Caco-2 (cell line): ENCODE measurements around the gene DDX4. TPM values are rescaled to one million over a fixed set of nuclear protein-coding genes. Genes with fewer than 3 reads are reported as not detected.
"Not testable (repeated sequence)": the region's sequence is repeated elsewhere in the genome, so short reads cannot be mapped to it uniquely, and the experiment has no call there.

Source experiments
- BruUV-seq: library from RNA; stranded (reverse); fragments of 400-500 nt; replicated peaks from 2 replicates; lab custom pipeline; 2021; lab: Mats Ljungman, UMichigan
- CTCF ChIA-PET: fragments of 300-600 bp; sonication (Branson Sonifier 250); formaldehyde crosslinking; loops from one replicate; lab custom pipeline; 2022; ENCODE audit warnings: antibody characterized with exemption; lab: Charles Lee
- POLR2A ChIA-PET: fragments of 300-600 bp; sonication (Branson Sonifier 250); formaldehyde crosslinking; loops from one replicate; lab custom pipeline; 2022; ENCODE audit warnings: antibody characterized with exemption; lab: Charles Lee
- DNase-seq, 2 experiments: peaks; one replicate each; pipeline versions ENCODE4 v3.0.0 to v3.0.0-alpha.2; 2020 to 2022
- H3K27me3 ChIP-seq: replicated peaks from 2 replicates; pipeline ENCODE4 v1.6.0; 2011; ENCODE audit warnings: low read length; ENCODE audit not compliant: control insufficient read depth, insufficient read depth
- H3K36me3 ChIP-seq: 2 replicates; pipeline ENCODE4 v1.5.1; 2011; ENCODE audit warnings: low read length; ENCODE audit not compliant: control insufficient read depth, insufficient read depth
- H3K4me1 ChIP-seq: fragments of 250-450 bp; sonication (Bioruptor Pico); 2 replicates; pipeline ENCODE4 v1.5.1; 2020; ENCODE audit warnings: mild to moderate bottlenecking
- H3K4me3 ChIP-seq: 2 replicates; pipeline ENCODE4 v1.5.1; 2011; ENCODE audit warnings: low read depth, mild to moderate bottlenecking, control low read depth, low read length
- H3K9me3 ChIP-seq: fragments of 250-450 bp; sonication (Bioruptor Pico); 2 replicates; pipeline ENCODE4 v1.5.1; 2020; ENCODE audit warnings: mild to moderate bottlenecking, moderate library complexity
- H3K27ac Mint-ChIP-seq: one replicate; pipeline ENCODE4 v1.8.0; 2022; ENCODE audit warnings: mixed read lengths; ENCODE audit not compliant: unreplicated experiment
- H3K27me3 Mint-ChIP-seq: one replicate; pipeline ENCODE4 v1.8.0; 2022; ENCODE audit warnings: mixed read lengths; ENCODE audit not compliant: insufficient read depth, unreplicated experiment
- H3K36me3 Mint-ChIP-seq: one replicate; pipeline ENCODE4 v1.8.0; 2022; ENCODE audit warnings: mild to moderate bottlenecking, mixed read lengths; ENCODE audit not compliant: insufficient read depth, unreplicated experiment
- H3K4me1 Mint-ChIP-seq: one replicate; pipeline ENCODE4 v1.8.0; 2022; ENCODE audit warnings: low read depth, mixed read lengths; ENCODE audit not compliant: unreplicated experiment
- H3K4me3 Mint-ChIP-seq: one replicate; pipeline ENCODE4 v1.8.0; 2022; ENCODE audit warnings: mild to moderate bottlenecking, moderate library complexity, mixed read lengths; ENCODE audit not compliant: unreplicated experiment
- H3K9me3 Mint-ChIP-seq: one replicate; pipeline ENCODE4 v1.8.0; 2022; ENCODE audit warnings: mixed read lengths; ENCODE audit not compliant: unreplicated experiment
- intact Hi-C: fragments of 100-400 bp; cut with micrococcal nuclease; formaldehyde crosslinking; loops from one replicate; pipeline ENCODE4 v1.10.0; 2022; ENCODE audit not compliant: unreplicated experiment
- total RNA-seq: library from RNA; stranded (reverse); gene quantifications from 2 replicates; pipeline ENCODE4 v1.2.3, GENCODE V29; 2022
- TF ChIP-seq, protein P1 (sequence below), 2 experiments: fragments of 200-600 bp in 1 of 2; IDR thresholded peaks; 1 replicate in 1 of 2; 2 replicates in 1 of 2; pipeline versions ENCODE4 v1.5.1 to v1.8.0; 2011 to 2022; ENCODE audit warnings: antibody characterized with exemption in 1 of 2, control low read depth in 1 of 2, inconsistent platforms in 1 of 2, low read depth in 1 of 2, low read length in 1 of 2, mild to moderate bottlenecking in 1 of 2, moderate library complexity in 1 of 2; ENCODE audit not compliant: insufficient read depth in 1 of 2, severe bottlenecking in 1 of 2, unreplicated experiment in 1 of 2

DDX4 gene
- total RNA-seq, 1 experiment from 2014 or later: not detected

DNA sequence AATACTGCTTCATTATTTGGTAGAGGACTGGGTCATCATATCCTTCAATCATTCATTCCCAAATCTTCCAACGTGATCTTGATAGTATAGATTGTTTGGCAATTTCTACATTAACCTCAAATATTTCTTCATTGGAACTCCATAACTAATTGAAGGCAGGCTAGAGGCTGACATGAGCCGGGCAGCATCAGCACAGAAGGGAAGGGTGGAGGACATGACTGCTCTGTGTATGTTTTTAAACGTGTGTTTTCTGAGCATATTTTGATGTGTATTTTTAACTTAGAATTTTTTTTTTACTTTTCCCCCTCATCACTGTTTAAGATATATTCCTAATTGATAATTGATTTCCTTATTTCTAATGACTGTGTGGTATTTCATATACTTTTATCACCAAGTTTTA lies 12.6 kb downstream of the DDX4 start:
- CTCF ChIA-PET: no interaction called here
- POLR2A ChIA-PET: no interaction called here

DNA sequence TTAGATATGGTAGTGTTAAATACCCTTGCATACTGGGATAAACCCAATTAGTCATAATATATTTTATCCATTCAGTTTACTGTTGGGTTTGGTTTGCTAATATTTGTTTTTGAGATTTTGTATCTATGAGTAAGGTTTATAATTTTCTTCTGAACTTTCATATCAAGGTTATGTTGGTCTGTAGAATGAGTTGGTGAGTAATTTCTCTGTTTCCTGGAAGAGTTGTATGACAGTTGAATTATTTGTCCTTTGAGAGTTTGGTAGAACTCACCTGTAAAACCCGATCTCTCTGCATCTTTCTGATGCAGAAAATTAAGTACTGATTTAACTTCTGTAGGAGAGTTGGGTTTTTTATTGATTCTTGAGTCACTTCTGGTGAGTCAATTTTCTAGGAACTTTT lies 20.4 kb downstream of the DDX4 start:
- H3K4me3 ChIP-seq: no peak overlapping the region
- peaks cover 3% of the 10 kb centered on the region for H3K27me3 Mint-ChIP-seq
- CTCF ChIA-PET: interaction anchor here (0.7 kb wide), 1 partner anchor 120 kb away, joined by 6 read pairs; no protein-coding TSS in a partner anchor

More for the DNA sequence above, 12.6 kb downstream of the DDX4 start:
- no peaks in the 10 kb centered on the region for H3K36me3 Mint-ChIP-seq
- no peak overlapping the region for H3K27ac Mint-ChIP-seq
- no peak for DNase-seq
- no peaks in the 10 kb centered on the region for H3K27me3 ChIP-seq
- no peak overlapping the region for H3K4me3 ChIP-seq
- no peaks in the 10 kb centered on the region for H3K4me1 Mint-ChIP-seq
- H3K9me3 ChIP-seq: no peaks in the 10 kb centered on the region
- H3K27me3 Mint-ChIP-seq: no peaks in the 10 kb centered on the region
- no TSS peak for BruUV-seq
- TF ChIP-seq, protein P1, sequence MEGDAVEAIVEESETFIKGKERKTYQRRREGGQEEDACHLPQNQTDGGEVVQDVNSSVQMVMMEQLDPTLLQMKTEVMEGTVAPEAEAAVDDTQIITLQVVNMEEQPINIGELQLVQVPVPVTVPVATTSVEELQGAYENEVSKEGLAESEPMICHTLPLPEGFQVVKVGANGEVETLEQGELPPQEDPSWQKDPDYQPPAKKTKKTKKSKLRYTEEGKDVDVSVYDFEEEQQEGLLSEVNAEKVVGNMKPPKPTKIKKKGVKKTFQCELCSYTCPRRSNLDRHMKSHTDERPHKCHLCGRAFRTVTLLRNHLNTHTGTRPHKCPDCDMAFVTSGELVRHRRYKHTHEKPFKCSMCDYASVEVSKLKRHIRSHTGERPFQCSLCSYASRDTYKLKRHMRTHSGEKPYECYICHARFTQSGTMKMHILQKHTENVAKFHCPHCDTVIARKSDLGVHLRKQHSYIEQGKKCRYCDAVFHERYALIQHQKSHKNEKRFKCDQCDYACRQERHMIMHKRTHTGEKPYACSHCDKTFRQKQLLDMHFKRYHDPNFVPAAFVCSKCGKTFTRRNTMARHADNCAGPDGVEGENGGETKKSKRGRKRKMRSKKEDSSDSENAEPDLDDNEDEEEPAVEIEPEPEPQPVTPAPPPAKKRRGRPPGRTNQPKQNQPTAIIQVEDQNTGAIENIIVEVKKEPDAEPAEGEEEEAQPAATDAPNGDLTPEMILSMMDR (IDR thresholded peaks at IDR 0.05; ENCODE audit: insufficient read depth in 1 of 2, low read depth in 1 of 2, low read length in 1 of 2, severe bottlenecking in 1 of 2, unreplicated experiment in 1 of 2): no peak
- H3K4me3 Mint-ChIP-seq: no peak overlapping the region
- no peaks in the 10 kb centered on the region for H3K4me1 ChIP-seq
- intact Hi-C loops: no loop called here
- no peaks in the 10 kb centered on the region for H3K36me3 ChIP-seq
- H3K9me3 Mint-ChIP-seq: no peaks in the 10 kb centered on the region

DNA sequence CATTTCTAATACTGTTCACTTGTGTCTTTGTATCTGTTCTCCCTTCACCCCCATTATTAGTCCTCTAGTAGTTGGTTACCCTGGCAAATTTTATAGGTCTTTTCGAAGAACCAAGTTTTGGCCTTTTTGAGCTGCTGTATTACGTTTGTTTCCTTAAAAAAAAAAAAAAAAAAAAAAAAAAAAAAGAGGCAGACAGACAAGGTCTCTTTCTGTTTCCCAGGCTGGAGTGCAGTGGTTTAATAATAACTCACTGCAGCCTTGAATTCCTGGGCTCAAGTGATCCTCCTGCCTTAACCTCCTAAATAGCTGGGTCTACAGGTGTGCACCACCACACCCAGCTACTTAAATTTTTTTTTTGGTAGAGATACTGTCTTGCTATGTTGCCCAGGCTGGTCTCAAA lies 20.9 kb downstream of the DDX4 start:
- H3K27me3 ChIP-seq: no peaks in the 10 kb centered on the region
- no peaks in the 10 kb centered on the region for H3K36me3 Mint-ChIP-seq
- CTCF ChIA-PET: interaction anchor here (0.7 kb wide), 1 partner anchor 119 kb away, joined by 6 read pairs; no protein-coding TSS in a partner anchor
- no peak overlapping the region for H3K4me3 Mint-ChIP-seq
- intact Hi-C loops: no loop called here
- no peaks in the 10 kb centered on the region for H3K4me1 Mint-ChIP-seq
- no peak overlapping the region for H3K4me3 ChIP-seq
- no peak for DNase-seq
- TF ChIP-seq, protein P1 (IDR thresholded peaks at IDR 0.05; ENCODE audit: insufficient read depth in 1 of 2, low read depth in 1 of 2, low read length in 1 of 2, severe bottlenecking in 1 of 2, unreplicated experiment in 1 of 2): no peak
- no peaks in the 10 kb centered on the region for H3K36me3 ChIP-seq
- no peaks in the 10 kb centered on the region for H3K9me3 Mint-ChIP-seq
- no peak overlapping the region for H3K27ac Mint-ChIP-seq
- no TSS peak for BruUV-seq
- POLR2A ChIA-PET: interaction anchor here (0.7 kb wide), 1 partner anchor 26 kb away, joined by 3 read pairs; no protein-coding TSS in a partner anchor
- H3K27me3 Mint-ChIP-seq: peaks cover 3% of the 10 kb centered on the region
- no peaks in the 10 kb centered on the region for H3K4me1 ChIP-seq
- no peaks in the 10 kb centered on the region for H3K9me3 ChIP-seq

More for the DNA sequence above, 20.4 kb downstream of the DDX4 start:
- Histone ChIP-seq H3K27me3 (no peaks in the 10 kb centered on the region), H3K4me1 (no peaks in the 10 kb centered on the region), H3K36me3 (no peaks in the 10 kb centered on the region), H3K9me3 (no peaks in the 10 kb centered on the region)
- no peak overlapping the region for H3K4me3 Mint-ChIP-seq
- BruUV-seq: no TSS peak
- TF ChIP-seq, protein P1 (IDR thresholded peaks at IDR 0.05; ENCODE audit: insufficient read depth in 1 of 2, low read depth in 1 of 2, low read length in 1 of 2, severe bottlenecking in 1 of 2, unreplicated experiment in 1 of 2): no peak
- no peaks in the 10 kb centered on the region for H3K36me3 Mint-ChIP-seq
- intact Hi-C loops: no loop called here
- no peak overlapping the region for H3K27ac Mint-ChIP-seq
- H3K4me1 Mint-ChIP-seq: no peaks in the 10 kb centered on the region
- POLR2A ChIA-PET: interaction anchor here (0.7 kb wide), 1 partner anchor 26 kb away, joined by 3 read pairs; no protein-coding TSS in a partner anchor
- no peak for DNase-seq
- no peaks in the 10 kb centered on the region for H3K9me3 Mint-ChIP-seq

DNA sequence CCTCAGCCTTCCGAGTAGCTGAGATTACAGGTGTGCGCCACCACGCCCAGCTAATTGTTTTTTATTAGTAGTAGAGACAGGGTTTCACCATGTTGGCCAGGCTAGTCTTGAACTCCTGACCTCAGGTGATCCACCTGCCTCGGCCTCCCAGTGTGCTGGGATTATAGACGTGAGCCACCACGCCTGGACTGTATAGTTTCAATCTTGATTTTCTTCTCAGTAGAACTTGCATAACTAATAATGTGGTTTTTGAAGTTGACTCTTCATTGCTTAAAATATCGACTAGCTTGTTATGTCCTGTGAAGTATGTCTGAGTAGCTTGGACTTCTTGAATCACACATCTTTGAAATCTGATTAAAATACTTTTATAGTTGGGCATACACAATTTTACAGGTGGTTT lies 23.9 kb downstream of the DDX4 start:
- H3K9me3 Mint-ChIP-seq, H3K27ac Mint-ChIP-seq, H3K4me1 Mint-ChIP-seq, DNase-seq, intact Hi-C loops, H3K4me1 ChIP-seq, H3K27me3 Mint-ChIP-seq, BruUV-seq, H3K36me3 ChIP-seq, H3K4me3 ChIP-seq, H3K9me3 ChIP-seq, CTCF ChIA-PET, H3K4me3 Mint-ChIP-seq, H3K27me3 ChIP-seq, POLR2A ChIA-PET, H3K36me3 Mint-ChIP-seq: not testable (repeated sequence)
